ENCODE measurements around the gene GRB10.

The GRB10 gene

GRCh38 chr7:50660830-50661175 is 121.9 kb downstream of the GRB10 start:
- in situ Hi-C loops (cut with MboI; ENCODE audit: low sequenced_read_pairs), result no loop called here

GRCh38 chr7:50660040-50660829 is 122.5 kb downstream of the GRB10 start:
- in situ Hi-C loops (cut with MboI; ENCODE audit: low sequenced_read_pairs), result no loop called here

- in situ Hi-C loops (cut with MboI; ENCODE audit: low sequenced_read_pairs), result no loop called here
Observed at GRCh38 chr7:50659329-50659965, 123.2 kb downstream of the GRB10 start.

- in situ Hi-C loops (cut with MboI; ENCODE audit: low sequenced_read_pairs), result no loop called here
Observed at GRCh38 chr7:50658696-50659095, 124.0 kb downstream of the GRB10 start.

GRCh38 chr7:50657912-50658311 is 124.8 kb downstream of the GRB10 start:
- in situ Hi-C loops (cut with MboI; ENCODE audit: low sequenced_read_pairs), result no loop called here

GRCh38 chr7:50657341-50657873 is 125.3 kb downstream of the GRB10 start:
- in situ Hi-C loops (cut with MboI; ENCODE audit: low sequenced_read_pairs), result no loop called here

- in situ Hi-C loops (cut with MboI; ENCODE audit: low sequenced_read_pairs), result no loop called here
Observed at GRCh38 chr7:50656141-50656895, 126.4 kb downstream of the GRB10 start.

- in situ Hi-C loops (cut with MboI; ENCODE audit: low sequenced_read_pairs), result no loop called here
Observed at GRCh38 chr7:50655490-50655889, 127.2 kb downstream of the GRB10 start.

- in situ Hi-C loops (cut with MboI; ENCODE audit: low sequenced_read_pairs), result no loop called here
Observed at GRCh38 chr7:50655020-50655419, 127.7 kb downstream of the GRB10 start.

GRCh38 chr7:50653981-50654425 is 128.7 kb downstream of the GRB10 start:
- in situ Hi-C loops (cut with MboI; ENCODE audit: low sequenced_read_pairs), result no loop called here

- in situ Hi-C loops (cut with MboI; ENCODE audit: low sequenced_read_pairs), result no loop called here
Observed at GRCh38 chr7:50653126-50653864, 129.4 kb downstream of the GRB10 start.

GRCh38 chr7:50652400-50653125 is 130.1 kb downstream of the GRB10 start:
- in situ Hi-C loops (cut with MboI; ENCODE audit: low sequenced_read_pairs), result no loop called here

GRCh38 chr7:50651271-50651989 is 131.3 kb downstream of the GRB10 start:
- in situ Hi-C loops (cut with MboI; ENCODE audit: low sequenced_read_pairs), result no loop called here

GRCh38 chr7:50650057-50650664 is 132.5 kb downstream of the GRB10 start:
- in situ Hi-C loops (cut with MboI; ENCODE audit: low sequenced_read_pairs), result no loop called here

- in situ Hi-C loops (cut with MboI; ENCODE audit: low sequenced_read_pairs), result no loop called here
Observed at GRCh38 chr7:50649259-50649885, 133.3 kb downstream of the GRB10 start.

- in situ Hi-C loops (cut with MboI; ENCODE audit: low sequenced_read_pairs), result no loop called here
Observed at GRCh38 chr7:50648570-50649169, 134.0 kb downstream of the GRB10 start.

GRCh38 chr7:50648076-50648475 is 134.6 kb downstream of the GRB10 start:
- in situ Hi-C loops (cut with MboI; ENCODE audit: low sequenced_read_pairs), result no loop called here

GRCh38 chr7:50647286-50647980 is 135.3 kb downstream of the GRB10 start:
- in situ Hi-C loops (cut with MboI; ENCODE audit: low sequenced_read_pairs), result no loop called here
